GM12878 (cell line): ENCODE results near the gene EDN3.

Experiments used
- PML ChIP-seq: IDR thresholded peaks from 2 replicates; pipeline ENCODE4 v1.6.1; 2012; ENCODE audit warnings: low read length, inconsistent platforms
- SUZ12 ChIP-seq: fragments of 200-600 bp; sonication (generic); IDR thresholded peaks from one replicate; pipeline ENCODE4 v1.6.1; 2018; ENCODE audit warnings: antibody characterized with exemption, mild to moderate bottlenecking; ENCODE audit not compliant: unreplicated experiment
- TF ChIP-seq, protein P1 (sequence below): fragments of 450-650 bp; conservative IDR thresholded peaks from 2 replicates; pipeline ENCODE4 v1.6.1; 2017; ENCODE audit warnings: mild to moderate bottlenecking, moderate library complexity

DNA sequence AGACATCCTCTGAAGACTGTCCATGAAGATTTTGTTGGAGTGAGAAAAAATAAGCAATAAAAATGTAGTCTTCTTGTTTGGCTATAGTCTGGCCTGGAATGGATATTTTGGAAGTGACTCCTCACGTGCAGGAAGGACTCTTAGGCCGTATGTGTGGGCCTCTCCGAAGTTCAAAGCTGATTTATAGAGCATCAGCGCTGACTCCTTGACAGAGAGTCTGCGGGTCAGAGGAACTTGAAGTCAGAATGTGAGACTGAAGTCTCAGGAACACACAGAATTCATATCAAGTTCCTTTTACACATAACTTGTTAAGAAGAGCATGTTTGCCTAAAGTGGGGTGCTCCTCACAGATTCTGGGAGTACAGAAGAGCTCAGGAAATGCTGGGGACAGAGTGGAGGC lies 36.1 kb downstream of the EDN3 start:
- TF ChIP-seq SUZ12: no peak
- TF ChIP-seq, protein P1, sequence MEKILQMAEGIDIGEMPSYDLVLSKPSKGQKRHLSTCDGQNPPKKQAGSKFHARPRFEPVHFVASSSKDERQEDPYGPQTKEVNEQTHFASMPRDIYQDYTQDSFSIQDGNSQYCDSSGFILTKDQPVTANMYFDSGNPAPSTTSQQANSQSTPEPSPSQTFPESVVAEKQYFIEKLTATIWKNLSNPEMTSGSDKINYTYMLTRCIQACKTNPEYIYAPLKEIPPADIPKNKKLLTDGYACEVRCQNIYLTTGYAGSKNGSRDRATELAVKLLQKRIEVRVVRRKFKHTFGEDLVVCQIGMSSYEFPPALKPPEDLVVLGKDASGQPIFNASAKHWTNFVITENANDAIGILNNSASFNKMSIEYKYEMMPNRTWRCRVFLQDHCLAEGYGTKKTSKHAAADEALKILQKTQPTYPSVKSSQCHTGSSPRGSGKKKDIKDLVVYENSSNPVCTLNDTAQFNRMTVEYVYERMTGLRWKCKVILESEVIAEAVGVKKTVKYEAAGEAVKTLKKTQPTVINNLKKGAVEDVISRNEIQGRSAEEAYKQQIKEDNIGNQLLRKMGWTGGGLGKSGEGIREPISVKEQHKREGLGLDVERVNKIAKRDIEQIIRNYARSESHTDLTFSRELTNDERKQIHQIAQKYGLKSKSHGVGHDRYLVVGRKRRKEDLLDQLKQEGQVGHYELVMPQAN: no peak
- TF ChIP-seq PML: no peak
